Esophagus squamous epithelium (tissue), 5 donors: Measurements from ENCODE around the gene MAGEA2B. TPM values are rescaled to one million over a fixed set of nuclear protein-coding genes. Genes with fewer than 3 reads are reported as not detected.
"Not testable (repeated sequence)": the region's sequence is repeated elsewhere in the genome, so short reads cannot be mapped to it uniquely, and the experiment has no call there.

Experiments
- DNase-seq: peaks from one replicate; lab custom pipeline; 2025; lab: John Stamatoyannopoulos, UW
- H3K27ac ChIP-seq, 4 donors: fragments of 200-600 bp; sonication (generic); one replicate each; pipeline ENCODE4 v1.5.1; 2016 to 2019; ENCODE audit warnings: mild to moderate bottlenecking in 1 of 4
- H3K27me3 ChIP-seq, 4 donors: fragments of 200-600 bp; sonication (generic); 1 replicate in 3 of 4; 2 replicates in 1 of 4; pipeline versions ENCODE4 v1.5.1 to v1.6.0; 2017 to 2021; ENCODE audit warnings: antibody characterized with exemption in 1 of 4
- H3K36me3 ChIP-seq, 3 donors: fragments of 200-600 bp; sonication (generic); one replicate each; pipeline ENCODE4 v1.5.1; 2016 to 2019
- H3K4me1 ChIP-seq, 3 donors: fragments of 200-600 bp; sonication (generic); one replicate each; pipeline ENCODE4 v1.5.1; 2017 to 2019
- H3K4me3 ChIP-seq, 4 donors: fragments of 200-600 bp; sonication (generic); 1 replicate in 3 of 4; 2 replicates in 1 of 4; pipeline ENCODE4 v1.5.1; 2016 to 2019; ENCODE audit warnings: mild to moderate bottlenecking in 2 of 4, moderate library complexity in 1 of 4
- H3K9me3 ChIP-seq, 3 donors: fragments of 200-600 bp; sonication (generic); one replicate each; pipeline ENCODE4 v1.5.1; 2016 to 2019
- CTCF ChIP-seq, 6 experiments: fragments of 450-650 bp in 4 of 6; fragments of 200-600 bp in 2 of 6; sonication (generic) in 2 of 6; IDR thresholded peaks; one replicate each; pipeline ENCODE4 v1.5.1; 2016 to 2019; ENCODE audit warnings: antibody characterized with exemption in 6 of 6, mild to moderate bottlenecking in 4 of 6, moderate library complexity in 4 of 6
- POLR2A ChIP-seq, 4 donors: fragments of 450-650 bp; IDR thresholded peaks; one replicate each; pipeline ENCODE4 v1.6.1; 2017; ENCODE audit warnings: antibody characterized with exemption in 4 of 4, mild to moderate bottlenecking in 4 of 4, moderate library complexity in 3 of 4
- WGBS, 2 donors: methylation state at CpG; one replicate each; pipeline ENCODE4 v1.1.5; 2018; 5-methylcytosine and 5-hydroxymethylcytosine counted together
- intact Hi-C: fragments of 100-400 bp; cut with DNase I; formaldehyde crosslinking; loops from one replicate; pipeline ENCODE4 v1.15.0; 2022
- total RNA-seq, 4 donors: library from RNA; depleted of rRNA; stranded (reverse); fragments of >200 nt; gene quantifications; one replicate each; pipeline ENCODE4 v1.1.0, GENCODE V29; 2016
- donor health status: DM: yes; HTN: yes; CAD: no.

Gene MAGEA2B
- total RNA-seq, result not detected

- H3K4me3 ChIP-seq, H3K9me3 ChIP-seq, H3K27me3 ChIP-seq, H3K36me3 ChIP-seq, H3K4me1 ChIP-seq, DNase-seq, intact Hi-C loops, H3K27ac ChIP-seq: not testable (repeated sequence)
- no CpG with 5 or more reads among the region's 35 CpGs for whole genome bisulfite sequencing, 2 donors
Measured at GRCh38 chrX:152713815-152714787, at the start of gene MAGEA2B. TSS of gene MAGEA2B (plus strand) at chrX:152714628. CDS start at chrX:152717107, 2,479 bp downstream.

- no peaks in the 10 kb centered on the region for H3K9me3 ChIP-seq
- no peak overlapping the region for H3K27ac ChIP-seq
- TF ChIP-seq CTCF (IDR thresholded peaks at IDR 0.05) (no peak), POLR2A (IDR thresholded peaks at IDR 0.05) (no peak)
- H3K4me1 ChIP-seq, result no peaks in the 10 kb centered on the region
- no peak overlapping the region for H3K4me3 ChIP-seq
- DNase-seq, result no peak
- no peaks in the 10 kb centered on the region for H3K27me3 ChIP-seq
- intact Hi-C loops, result no loop called here
- WGBS, 2 donors, result 60 to 62% methylated on average over 2 of the region's 2 CpGs
- H3K36me3 ChIP-seq, result no peaks in the 10 kb centered on the region
Measured at GRCh38 chrX:152674135-152674534, 40.3 kb upstream of the MAGEA2B start.

GRCh38 chrX:152674652-152675051, 39.8 kb upstream of the MAGEA2B start:
- H3K4me3 ChIP-seq, H3K27me3 ChIP-seq, H3K4me1 ChIP-seq, H3K36me3 ChIP-seq, DNase-seq, intact Hi-C loops, H3K27ac ChIP-seq, H3K9me3 ChIP-seq: not testable (repeated sequence)
- 73 to 79% methylated on average over 3 of the region's 3 CpGs for WGBS, 2 donors

- H3K36me3 ChIP-seq, H3K27me3 ChIP-seq, H3K4me3 ChIP-seq, intact Hi-C loops, H3K4me1 ChIP-seq, H3K27ac ChIP-seq, H3K9me3 ChIP-seq, DNase-seq: not testable (repeated sequence)
- WGBS, 2 donors, result no CpG with 5 or more reads among the region's 3 CpGs
Measured at GRCh38 chrX:152681012-152681411, 33.4 kb upstream of the MAGEA2B start.

- DNase-seq, H3K4me3 ChIP-seq, H3K27me3 ChIP-seq, H3K27ac ChIP-seq, H3K9me3 ChIP-seq, intact Hi-C loops, H3K4me1 ChIP-seq, H3K36me3 ChIP-seq: not testable (repeated sequence)
- WGBS, 2 donors, result no CpG with 5 or more reads among the region's 34 CpGs
Measured at GRCh38 chrX:152697952-152698931, 16.2 kb upstream of the MAGEA2B start, which contains the start of gene MAGEA3. TSS of gene MAGEA3 (plus strand) at chrX:152698794. CDS start at chrX:152700833, 2,039 bp downstream.

- intact Hi-C loops, DNase-seq: not testable (repeated sequence)
- WGBS, 2 donors, result 80% methylated on average over 1 of the region's 5 CpGs; no CpG with 5 or more reads in 1 of the 2 donors
Measured at GRCh38 chrX:152700390-152700789, 14.0 kb upstream of the MAGEA2B start.

GRCh38 chrX:152706500-152706899, 7.9 kb upstream of the MAGEA2B start:
- intact Hi-C loops, H3K9me3 ChIP-seq: not testable (repeated sequence)

More at GRCh38 chrX:152700390-152700789, 14.0 kb upstream of the MAGEA2B start:
- H3K27me3 ChIP-seq, H3K9me3 ChIP-seq, H3K36me3 ChIP-seq, H3K4me1 ChIP-seq, H3K27ac ChIP-seq, H3K4me3 ChIP-seq: not testable (repeated sequence)

GRCh38 chrX:152709173-152709572, 5.3 kb upstream of the MAGEA2B start, which contains the start of gene CSAG2:
TSS of gene CSAG2 (minus strand) at chrX:152709273. CDS start at chrX:152709112, 161 bp downstream.
- H3K4me1 ChIP-seq, H3K27me3 ChIP-seq, H3K27ac ChIP-seq, H3K9me3 ChIP-seq, H3K4me3 ChIP-seq, H3K36me3 ChIP-seq, intact Hi-C loops, DNase-seq: not testable (repeated sequence)
- no CpG with 5 or more reads among the region's 2 CpGs for WGBS, 2 donors

More at GRCh38 chrX:152706500-152706899, 7.9 kb upstream of the MAGEA2B start:
- not testable (repeated sequence) for H3K36me3 ChIP-seq, H3K27me3 ChIP-seq, H3K4me1 ChIP-seq, DNase-seq, H3K27ac ChIP-seq, H3K4me3 ChIP-seq
- WGBS, 2 donors, result 33% methylated on average over 1 of the region's 7 CpGs; no CpG with 5 or more reads in 1 of the 2 donors

- H3K27me3 ChIP-seq, H3K36me3 ChIP-seq, H3K27ac ChIP-seq, H3K9me3 ChIP-seq, intact Hi-C loops, H3K4me1 ChIP-seq, DNase-seq, H3K4me3 ChIP-seq: not testable (repeated sequence)
- no CpG with 5 or more reads among the region's 5 CpGs for WGBS, 2 donors
Measured at GRCh38 chrX:152713195-152713594, 1.2 kb upstream of the MAGEA2B start.
